Skeletal muscle satellite cell (primary cell): ENCODE measurements around the gene HEMGN.
"Not testable (repeated sequence)": the region's sequence is repeated elsewhere in the genome, so short reads cannot be mapped to it uniquely, and the experiment has no call there.

ENCODE experiments used
- H3K27me3 ChIP-seq: 2 replicates; pipeline ENCODE4 v1.7.0; 2013; ENCODE audit warnings: low read length; ENCODE audit not compliant: control insufficient read depth, insufficient read depth
- H3K36me3 ChIP-seq: 2 replicates; pipeline ENCODE4 v1.7.0; 2013; ENCODE audit warnings: mild to moderate bottlenecking, control low read depth, low read length; ENCODE audit not compliant: insufficient read depth
- H3K4me1 ChIP-seq: 2 replicates; pipeline ENCODE4 v1.7.0; 2013; ENCODE audit warnings: low read length; ENCODE audit not compliant: control insufficient read depth, insufficient read depth
- H3K4me2 ChIP-seq: 2 replicates; pipeline ENCODE4 v1.7.0; 2013; ENCODE audit warnings: mild to moderate bottlenecking, low read length
- H3K4me3 ChIP-seq: 2 replicates; pipeline ENCODE4 v1.7.0; 2013; ENCODE audit warnings: low read length
- H3K9ac ChIP-seq: 2 replicates; pipeline ENCODE4 v1.7.0; 2013; ENCODE audit warnings: mild to moderate bottlenecking, low read depth, low read length, moderate library complexity
- H3K9me3 ChIP-seq: replicated peaks from 2 replicates; pipeline ENCODE4 v1.7.0; 2013; ENCODE audit warnings: mild to moderate bottlenecking, control low read depth, low read length

HEMGN gene

GRCh38 chr9:97961361-97961760 lies 23.4 kb upstream of the HEMGN start:
- Histone ChIP-seq H3K4me3 (no peak overlapping the region), H3K9me3 (no peaks in the 10 kb centered on the region), H3K4me1 (peaks cover 4% of the 10 kb centered on the region), H3K27me3 (peaks cover 26% of the 10 kb centered on the region), H3K4me2 (no peak overlapping the region), H3K9ac (no peak overlapping the region), H3K36me3 (no peaks in the 10 kb centered on the region)

DNA sequence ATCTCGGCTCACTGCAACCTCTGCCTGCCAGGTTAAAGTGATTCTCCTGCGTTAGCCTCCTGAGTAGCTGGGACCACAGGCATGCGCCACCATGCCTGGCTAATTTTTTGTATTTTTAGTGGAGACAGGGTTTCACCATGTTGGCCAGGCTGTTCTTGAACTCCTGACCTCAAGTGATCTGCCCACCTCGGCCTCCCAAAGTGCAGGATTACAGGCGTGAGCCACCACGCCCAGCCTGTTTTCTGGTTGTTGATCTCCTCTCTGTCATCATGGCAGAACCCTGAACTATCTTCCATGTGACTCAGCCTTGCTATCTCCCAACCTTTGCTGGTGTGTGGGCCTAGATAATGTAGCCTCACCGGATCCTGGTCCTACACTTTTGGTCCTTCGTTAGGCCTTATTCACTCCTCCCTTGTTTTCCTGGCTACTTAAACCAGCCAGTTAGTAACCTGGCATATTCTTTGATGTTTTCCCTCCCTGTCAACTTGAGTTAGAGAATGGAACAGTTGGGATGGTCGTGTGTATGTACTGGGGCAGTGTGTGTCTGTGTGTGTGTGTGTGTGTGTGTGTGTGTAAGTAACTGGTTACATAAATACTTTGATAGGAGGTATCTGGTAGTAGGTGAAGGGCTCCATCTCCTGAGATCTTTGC lies 22.8 kb upstream of the HEMGN start:
- H3K4me2 ChIP-seq, H3K4me3 ChIP-seq, H3K36me3 ChIP-seq, H3K9me3 ChIP-seq, H3K9ac ChIP-seq, H3K4me1 ChIP-seq: not testable (repeated sequence)
- peaks cover 24% of the 10 kb centered on the region for H3K27me3 ChIP-seq

- H3K4me1 ChIP-seq, result peaks cover 4% of the 10 kb centered on the region
- peaks cover 24% of the 10 kb centered on the region for H3K27me3 ChIP-seq
- H3K36me3 ChIP-seq, result no peaks in the 10 kb centered on the region
- H3K9ac ChIP-seq, result no peak overlapping the region
- no peak overlapping the region for H3K4me3 ChIP-seq
- no peak overlapping the region for H3K4me2 ChIP-seq
- no peaks in the 10 kb centered on the region for H3K9me3 ChIP-seq
These were observed 21.6 kb upstream of the HEMGN start for GRCh38 chr9:97959585-97959984.

- Histone ChIP-seq H3K27me3 (peaks cover 18% of the 10 kb centered on the region), H3K4me1 (peaks cover 4% of the 10 kb centered on the region), H3K36me3 (no peaks in the 10 kb centered on the region), H3K9ac (no peak overlapping the region), H3K9me3 (no peaks in the 10 kb centered on the region), H3K4me2 (no peak overlapping the region), H3K4me3 (no peak overlapping the region)
These were observed 21.0 kb upstream of the HEMGN start for GRCh38 chr9:97958812-97959511.

- Histone ChIP-seq H3K4me2 (no peak overlapping the region), H3K9ac (no peak overlapping the region), H3K36me3 (no peaks in the 10 kb centered on the region), H3K4me1 (peaks cover 4% of the 10 kb centered on the region), H3K4me3 (no peak overlapping the region), H3K9me3 (no peaks in the 10 kb centered on the region), H3K27me3 (peaks cover 21% of the 10 kb centered on the region)
These were observed 18.4 kb upstream of the HEMGN start for GRCh38 chr9:97956331-97956730.

GRCh38 chr9:97954550-97954989 lies 16.6 kb upstream of the HEMGN start:
- H3K4me3 ChIP-seq, result no peak overlapping the region
- no peaks in the 10 kb centered on the region for H3K9me3 ChIP-seq
- H3K36me3 ChIP-seq, result no peaks in the 10 kb centered on the region
- H3K4me2 ChIP-seq, result no peak overlapping the region
- H3K9ac ChIP-seq, result no peak overlapping the region
- H3K27me3 ChIP-seq, result peaks cover 24% of the 10 kb centered on the region
- peaks cover 4% of the 10 kb centered on the region for H3K4me1 ChIP-seq

DNA sequence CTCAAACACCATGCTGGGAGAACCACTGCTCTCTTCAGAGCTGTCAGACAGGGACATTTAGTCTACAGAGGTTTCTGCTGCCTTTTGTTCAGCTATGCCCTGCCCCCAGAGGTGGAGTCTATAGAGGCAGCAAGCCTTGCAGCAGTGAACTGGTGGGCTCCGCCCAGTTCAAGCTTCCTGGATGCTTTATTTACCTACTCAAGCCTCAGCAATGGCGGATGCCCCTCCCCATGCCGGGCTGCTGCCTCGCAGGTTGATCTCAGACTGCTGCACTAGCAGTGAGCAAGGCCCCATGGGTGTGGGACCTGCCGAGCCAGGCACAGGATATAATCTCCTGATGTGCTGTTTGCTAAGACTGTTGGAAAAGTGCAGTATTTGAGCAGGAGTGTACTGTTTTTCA lies 12.9 kb upstream of the HEMGN start:
- peaks cover 24% of the 10 kb centered on the region for H3K27me3 ChIP-seq
- not testable (repeated sequence) for H3K9me3 ChIP-seq, H3K9ac ChIP-seq, H3K4me1 ChIP-seq, H3K36me3 ChIP-seq, H3K4me2 ChIP-seq, H3K4me3 ChIP-seq

DNA sequence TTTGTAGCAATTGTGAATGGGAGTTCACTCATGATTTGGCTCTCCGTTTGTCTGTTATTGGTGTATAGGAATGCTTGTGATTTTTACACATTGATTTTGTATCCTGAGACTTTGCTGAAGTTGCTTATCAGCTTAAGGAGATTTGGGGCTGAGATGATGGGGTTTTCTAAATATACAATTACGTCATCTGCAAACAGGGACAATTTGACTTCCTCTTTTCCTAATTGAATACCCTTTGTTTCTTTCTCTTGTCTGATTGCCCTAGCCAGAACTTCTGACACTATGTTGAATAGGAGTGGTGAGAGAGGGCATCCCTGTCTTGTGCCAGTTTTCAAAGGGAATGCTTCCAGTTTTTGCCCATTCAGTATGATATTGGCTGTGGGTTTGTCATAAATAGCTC lies 9.1 kb upstream of the HEMGN start:
- not testable (repeated sequence) for H3K4me2 ChIP-seq, H3K9ac ChIP-seq, H3K36me3 ChIP-seq, H3K9me3 ChIP-seq, H3K4me3 ChIP-seq, H3K4me1 ChIP-seq
- H3K27me3 ChIP-seq, result peaks cover 34% of the 10 kb centered on the region

GRCh38 chr9:97945470-97945869 lies 7.5 kb upstream of the HEMGN start:
- H3K4me1 ChIP-seq, H3K9ac ChIP-seq, H3K4me2 ChIP-seq, H3K36me3 ChIP-seq, H3K4me3 ChIP-seq, H3K9me3 ChIP-seq: not testable (repeated sequence)
- peaks cover 41% of the 10 kb centered on the region for H3K27me3 ChIP-seq

DNA sequence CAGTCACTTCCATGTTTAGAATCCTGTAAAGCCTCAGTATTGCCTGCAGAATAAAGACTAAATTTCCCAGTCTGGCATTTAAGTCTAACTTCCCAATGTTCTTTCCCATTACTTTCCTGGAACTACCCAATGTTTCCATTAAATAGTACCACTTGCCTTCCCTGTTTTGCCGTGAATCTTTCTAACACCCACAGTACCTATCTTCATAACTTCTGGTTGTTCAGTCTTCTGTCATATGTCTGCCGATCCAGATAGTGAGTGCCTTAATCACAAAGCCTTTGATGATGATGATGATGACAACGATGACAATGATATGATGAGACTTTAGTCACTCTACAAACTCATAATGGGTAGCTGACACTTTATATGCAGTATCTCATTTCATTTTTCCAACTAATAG lies 6.6 kb upstream of the HEMGN start:
- Histone ChIP-seq H3K4me3 (no peak overlapping the region), H3K4me2 (no peak overlapping the region), H3K27me3 (peaks cover 50% of the 10 kb centered on the region), H3K4me1 (no peaks in the 10 kb centered on the region), H3K9ac (no peak overlapping the region), H3K9me3 (no peaks in the 10 kb centered on the region), H3K36me3 (no peaks in the 10 kb centered on the region)

- no peaks in the 10 kb centered on the region for H3K9me3 ChIP-seq
- H3K4me3 ChIP-seq, result no peak overlapping the region
- H3K4me1 ChIP-seq, result no peaks in the 10 kb centered on the region
- H3K4me2 ChIP-seq, result no peak overlapping the region
- no peaks in the 10 kb centered on the region for H3K36me3 ChIP-seq
- H3K27me3 ChIP-seq, result peaks cover 62% of the 10 kb centered on the region
- no peak overlapping the region for H3K9ac ChIP-seq
These were observed 5.4 kb upstream of the HEMGN start for GRCh38 chr9:97943308-97943855.

DNA sequence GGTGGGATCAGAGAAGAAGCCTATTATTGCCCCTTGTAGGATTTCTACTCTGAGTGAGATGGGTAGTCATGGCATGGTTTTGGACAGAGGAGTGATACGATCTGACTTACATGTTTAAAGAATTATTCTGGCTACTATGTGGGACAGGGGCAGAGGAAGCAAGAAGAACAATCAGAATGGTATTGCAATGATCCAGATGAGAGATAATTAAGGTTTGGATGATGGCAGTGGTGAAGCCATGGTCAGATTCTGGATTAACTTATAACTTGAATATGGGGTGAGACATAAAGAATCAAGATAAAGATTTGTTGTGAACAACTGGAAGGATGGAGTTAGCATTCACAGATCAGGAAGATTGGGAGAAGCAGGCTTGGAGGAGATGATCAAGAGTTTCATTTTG lies 3.4 kb upstream of the HEMGN start:
- H3K4me1 ChIP-seq, result no peaks in the 10 kb centered on the region
- H3K9me3 ChIP-seq, result no peaks in the 10 kb centered on the region
- no peak overlapping the region for H3K4me3 ChIP-seq
- H3K27me3 ChIP-seq, result peaks cover 80% of the 10 kb centered on the region
- no peak overlapping the region for H3K9ac ChIP-seq
- H3K4me2 ChIP-seq, result no peak overlapping the region
- no peaks in the 10 kb centered on the region for H3K36me3 ChIP-seq
